Inflammatory macrophage treated with lipopolysaccharide for 4 hours (primary cell): ENCODE measurements around the gene TMEM235.
"Not testable (repeated sequence)": the region's sequence is repeated elsewhere in the genome, so short reads cannot be mapped to it uniquely, and the experiment has no call there.

Source experiments
- DNase-seq: peaks from one replicate; pipeline ENCODE4 v3.0.0-alpha.2; 2020

Gene TMEM235

DNA sequence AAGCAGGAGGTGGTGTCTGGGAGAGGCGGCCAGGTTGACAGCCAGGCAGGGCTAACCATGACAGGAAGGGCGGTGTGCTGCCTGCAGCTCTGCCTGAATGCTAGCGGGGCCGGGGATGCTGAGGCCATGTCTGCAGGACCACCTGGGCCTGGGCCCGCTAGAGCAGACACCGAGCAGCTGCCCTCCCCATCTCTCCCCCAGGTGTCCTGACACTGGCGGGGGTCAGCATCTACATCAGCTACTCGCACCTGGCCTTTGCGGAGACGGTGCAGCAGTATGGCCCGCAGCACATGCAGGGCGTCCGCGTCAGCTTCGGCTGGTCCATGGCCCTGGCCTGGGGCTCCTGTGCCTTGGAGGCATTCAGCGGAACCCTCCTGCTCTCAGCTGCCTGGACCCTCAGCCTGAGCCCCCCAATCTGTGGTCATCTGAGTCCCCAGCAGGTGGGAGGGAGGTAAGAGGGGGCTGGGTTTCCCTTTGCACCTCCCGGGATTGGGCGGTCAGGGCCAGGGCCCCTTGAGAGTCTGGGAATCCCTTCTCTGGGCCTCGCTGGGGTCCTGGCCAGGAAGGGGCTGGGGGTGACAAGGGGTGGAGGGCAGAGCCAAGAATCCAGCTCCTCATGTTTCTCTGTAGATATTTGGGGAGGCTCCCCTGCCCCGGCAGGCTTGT is 7.5 kb downstream of the TMEM235 start:
- DNase-seq: no peak

DNA sequence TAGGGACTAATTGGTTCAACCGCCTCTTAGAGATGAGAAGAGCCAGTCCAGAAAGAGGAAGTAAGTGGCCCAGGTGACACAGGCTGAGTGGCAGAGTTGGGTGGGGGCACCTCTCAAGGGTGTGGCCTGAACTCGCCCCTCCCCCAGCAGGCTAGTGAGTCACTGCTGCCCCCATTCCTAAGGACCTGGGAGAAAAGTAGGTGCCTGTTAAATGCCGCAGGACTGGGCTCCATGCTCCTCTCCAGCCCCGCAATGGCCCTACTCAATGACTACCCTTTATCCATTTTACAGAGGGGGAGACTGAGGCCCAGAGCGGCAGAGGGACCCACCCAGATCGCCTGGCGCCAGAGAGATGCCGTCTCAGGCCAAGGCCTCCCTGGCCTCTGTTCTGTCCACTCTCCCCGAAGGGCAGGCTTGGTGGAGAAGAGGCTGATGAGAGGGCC is 8.1 kb downstream of the TMEM235 start:
- DNase-seq: no peak

DNA sequence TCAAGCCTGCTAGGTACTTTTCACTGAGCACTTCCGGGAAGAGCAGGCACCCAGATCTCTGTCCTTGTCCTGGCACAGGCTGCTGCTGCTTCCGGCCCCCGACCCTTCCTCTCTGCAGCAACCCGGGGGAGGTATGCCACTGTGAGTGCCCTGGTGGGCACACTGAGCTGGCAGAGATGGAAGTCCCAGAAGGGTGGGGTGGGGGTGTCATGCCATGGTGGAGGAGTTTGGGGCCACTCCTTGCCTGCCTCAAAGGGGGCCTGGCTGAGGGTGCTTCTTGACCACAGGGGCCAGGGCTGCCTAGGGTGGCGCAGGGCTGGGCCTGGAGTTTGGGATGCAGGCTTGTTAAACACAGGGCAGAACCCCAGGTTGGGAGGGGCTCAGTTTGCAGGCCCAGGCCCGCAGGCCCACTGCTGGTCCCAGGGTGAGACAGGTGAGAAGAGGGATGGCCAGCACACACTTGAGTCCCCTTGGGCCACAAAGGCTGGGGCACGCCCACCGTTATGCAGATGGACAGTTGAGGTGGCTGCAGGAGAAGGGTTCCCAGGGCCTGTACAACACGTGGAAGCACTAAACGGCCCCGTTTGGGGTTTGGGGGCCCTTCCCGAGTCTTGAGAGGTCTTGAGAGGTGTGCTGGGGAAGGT is 8.7 kb downstream of the TMEM235 start:
- DNase-seq: no peak

GRCh38 chr17:78240839-78241238 is 9.4 kb downstream of the TMEM235 start:
- DNase-seq: no peak

GRCh38 chr17:78241277-78242023 is 10.0 kb downstream of the TMEM235 start:
- DNase-seq: peak; percentile 34

GRCh38 chr17:78242024-78242742 is 10.8 kb downstream of the TMEM235 start:
- peak; percentile 93 for DNase-seq

DNA sequence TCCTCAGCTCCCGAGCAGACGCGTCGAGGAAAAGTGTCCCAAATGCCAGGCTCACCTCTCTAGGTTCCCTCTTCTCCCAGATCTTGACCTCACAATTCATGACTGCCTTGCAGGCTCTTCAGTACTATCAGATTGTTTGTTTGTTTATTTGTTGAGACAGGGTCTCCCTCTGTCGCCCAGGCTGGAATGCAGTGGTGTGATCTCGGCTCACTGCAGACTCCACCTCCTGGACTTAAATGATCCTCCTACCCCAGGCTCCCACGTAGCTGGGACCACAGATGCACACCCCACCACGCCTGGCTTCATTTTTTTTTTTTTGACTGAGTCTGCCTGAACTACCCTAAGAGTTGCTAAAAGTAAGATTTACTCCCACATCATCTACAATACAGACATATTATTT is 15.9 kb downstream of the TMEM235 start:
- DNase-seq: no peak

DNA sequence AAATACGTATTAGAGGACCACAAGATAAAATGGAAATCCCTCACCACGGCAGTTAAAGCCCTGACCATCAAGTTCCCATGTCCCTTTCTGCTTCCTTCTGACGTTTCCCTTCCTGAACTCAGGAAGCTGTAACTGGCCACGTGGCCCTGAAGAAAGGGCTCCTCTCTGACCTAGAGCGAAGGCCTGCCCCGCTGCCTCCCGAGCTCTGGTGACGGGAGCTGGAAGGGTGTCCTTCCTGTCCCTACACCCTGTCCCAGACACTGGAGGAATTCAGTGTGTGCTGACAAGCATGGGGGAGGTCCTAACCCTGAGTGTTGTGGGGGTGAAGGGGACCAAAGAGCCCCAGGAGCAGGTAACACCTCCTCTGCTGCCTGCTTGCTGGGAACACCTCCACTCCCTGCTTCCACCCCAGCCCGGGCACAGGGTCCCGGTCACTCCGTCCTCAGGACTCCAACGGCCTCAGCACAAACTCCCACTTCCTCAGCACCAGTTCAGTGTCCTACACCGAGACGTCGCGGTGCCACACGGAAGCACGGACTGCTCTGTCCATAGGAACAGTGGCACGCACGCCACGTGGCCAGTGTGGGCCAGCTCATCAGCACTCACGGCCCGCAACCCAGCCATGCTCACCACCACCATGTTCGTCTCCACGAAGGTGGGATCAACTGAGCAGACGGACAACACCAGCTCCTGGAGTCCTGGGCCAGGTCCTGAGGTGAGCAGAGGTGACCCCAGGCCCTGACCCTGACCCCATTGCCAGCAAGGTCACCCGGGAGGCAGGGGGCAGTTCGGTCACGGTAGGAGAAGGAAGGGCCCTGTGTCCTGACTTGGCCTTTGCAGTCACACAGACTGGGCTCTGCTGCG is 16.9 kb downstream of the TMEM235 start:
- no peak for DNase-seq

- no peak for DNase-seq
Measured at GRCh38 chr17:78249074-78249817, 17.8 kb downstream of the TMEM235 start.

- no peak for DNase-seq
Measured at GRCh38 chr17:78249818-78250806, 18.7 kb downstream of the TMEM235 start.

GRCh38 chr17:78250891-78251772 is 19.7 kb downstream of the TMEM235 start:
- peak; percentile 87 for DNase-seq

GRCh38 chr17:78251773-78252103 is 20.3 kb downstream of the TMEM235 start:
- DNase-seq: no peak

GRCh38 chr17:78252111-78252634 is 20.7 kb downstream of the TMEM235 start:
- DNase-seq: no peak

DNA sequence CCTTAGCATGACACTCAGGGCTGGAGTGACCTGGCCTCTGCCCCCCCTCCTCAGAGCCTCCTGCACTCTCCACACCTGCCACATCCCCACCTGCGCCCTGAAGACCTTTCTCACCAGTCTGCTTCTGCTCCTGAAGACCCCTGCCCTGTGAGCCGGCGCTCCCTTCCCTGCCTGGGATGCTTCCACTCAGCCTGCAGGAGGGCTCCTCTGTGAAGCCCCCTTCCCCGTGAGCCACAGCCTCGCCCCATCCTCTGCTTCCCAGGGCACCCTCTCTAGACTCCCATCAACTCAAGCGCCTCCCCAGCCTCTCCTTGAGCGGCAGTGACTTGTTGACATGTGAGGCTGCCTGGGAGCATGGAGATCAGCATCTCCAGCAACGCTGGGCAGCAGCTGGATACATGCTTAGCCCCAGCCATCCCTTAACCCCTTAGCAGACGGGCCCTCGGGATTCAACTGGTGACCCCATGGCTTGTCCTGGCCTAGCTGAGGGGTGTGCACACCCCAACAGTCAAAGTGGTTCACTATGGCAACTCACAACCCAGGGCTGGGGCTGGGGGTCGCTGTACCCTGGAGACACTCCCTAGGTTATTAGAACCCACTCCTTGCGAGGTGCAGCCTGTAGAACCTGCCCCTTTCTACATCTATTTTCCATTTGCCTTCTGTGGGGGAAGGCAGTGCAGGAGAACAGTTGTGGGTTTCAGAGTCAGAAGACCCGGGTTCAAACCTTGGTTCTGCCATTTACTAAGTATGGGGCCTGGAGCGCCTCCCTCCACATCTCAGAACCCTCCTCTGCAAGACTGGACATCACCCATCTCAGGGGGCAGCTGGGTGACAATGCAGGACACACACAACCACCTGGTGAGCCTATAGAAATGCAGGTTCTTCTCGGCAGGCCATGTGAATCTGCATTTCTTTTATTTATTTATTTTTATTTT is 21.5 kb downstream of the TMEM235 start:
- no peak for DNase-seq

- DNase-seq: not testable (repeated sequence)
Measured at GRCh38 chr17:78253636-78253945, 22.2 kb downstream of the TMEM235 start.

DNA sequence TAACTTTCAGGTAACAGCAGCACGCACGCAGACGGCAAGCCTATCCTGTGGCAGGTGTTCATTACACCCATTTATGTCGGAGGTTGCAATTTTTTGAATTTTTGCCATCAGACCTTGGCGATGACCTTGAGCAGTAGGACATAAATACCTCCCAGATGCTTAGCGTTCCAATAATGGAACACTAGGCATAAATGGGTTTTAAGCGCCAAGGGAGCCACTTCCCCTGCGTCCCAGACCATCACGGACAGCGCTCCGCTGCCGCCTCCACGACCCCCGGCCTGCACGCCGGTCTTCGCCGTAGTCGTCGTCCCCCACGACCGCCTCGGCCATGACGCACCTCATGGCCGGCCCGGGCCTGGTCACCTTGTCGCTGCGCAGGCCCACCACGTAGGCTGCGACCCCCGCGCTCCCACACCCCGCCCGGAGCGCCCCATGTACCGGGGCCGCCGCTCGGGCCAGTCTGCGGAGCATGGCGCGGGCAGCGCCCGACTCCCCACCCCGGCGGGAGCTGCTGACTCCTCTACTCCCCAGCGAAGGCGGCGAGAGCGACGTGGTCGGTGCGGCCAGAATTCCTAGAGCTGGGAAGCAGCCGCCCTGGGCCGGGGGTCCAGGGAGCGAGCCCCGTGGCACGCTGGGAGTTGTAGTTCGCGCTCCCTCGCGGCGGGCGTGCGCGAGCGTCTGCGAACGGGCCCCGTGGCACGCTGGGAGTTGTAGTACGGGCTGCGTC is 22.7 kb downstream of the TMEM235 start:
- DNase-seq: peak; percentile 85

DNA sequence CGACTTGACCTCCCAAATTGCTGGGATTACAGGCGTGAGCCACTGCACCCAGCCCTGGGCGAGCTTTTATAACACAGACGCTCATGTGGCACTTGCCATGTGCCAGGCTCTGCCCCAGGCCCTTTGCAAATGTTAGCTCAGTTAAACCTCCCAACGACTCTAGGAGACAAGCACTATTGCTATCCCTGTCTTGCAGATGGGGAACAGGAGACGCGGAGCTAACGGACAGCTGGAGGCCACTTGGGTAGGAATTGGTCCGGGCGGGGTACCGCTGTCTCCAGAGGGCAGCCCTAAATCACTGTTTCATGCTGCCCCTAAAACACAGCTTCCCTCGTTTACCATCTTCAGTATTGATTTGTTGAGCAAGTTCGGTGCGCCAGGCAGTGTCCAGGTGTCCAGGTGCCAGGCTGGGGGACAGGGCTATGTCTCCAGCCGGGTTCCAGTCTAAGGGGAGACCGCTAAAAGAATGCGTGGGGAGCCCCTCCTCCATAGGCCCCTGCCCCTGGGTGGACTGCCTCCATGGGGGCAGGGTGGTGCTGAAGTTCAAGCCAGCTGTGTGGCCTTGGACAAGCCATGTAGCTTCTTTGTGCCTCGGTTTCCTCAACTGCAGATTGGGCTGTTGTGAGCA is 23.7 kb downstream of the TMEM235 start:
- DNase-seq: no peak
